AG09319 (cell line): Measurements from ENCODE around the gene SSH3.

Experiments
- DNase-seq: peaks from one replicate; pipeline ENCODE4 v3.0.0-alpha.2; 2010; ENCODE audit warnings: low read depth; ENCODE audit errors: extremely low read depth
- CTCF ChIP-seq: IDR thresholded peaks from 2 replicates; pipeline ENCODE4 v1.5.1; 2011; ENCODE audit warnings: low read depth, mild to moderate bottlenecking, inconsistent platforms, low read length, moderate library complexity

SSH3 gene

GRCh38 chr11:67284811-67285540, 18.4 kb upstream of the SSH3 start:
- DNase-seq = no peak

GRCh38 chr11:67285541-67286498, 17.5 kb upstream of the SSH3 start:
- TF ChIP-seq CTCF = no peak
- no peak for DNase-seq

More at GRCh38 chr11:67284811-67285540, 18.4 kb upstream of the SSH3 start:
- TF ChIP-seq CTCF = no peak

- no peak for TF ChIP-seq CTCF
- DNase-seq = no peak
Measured at GRCh38 chr11:67286621-67287333, 16.6 kb upstream of the SSH3 start.

- TF ChIP-seq CTCF = no peak
Measured at GRCh38 chr11:67287355-67288197, 15.8 kb upstream of the SSH3 start.

GRCh38 chr11:67288198-67288451, 15.2 kb upstream of the SSH3 start:
- no peak for TF ChIP-seq CTCF
- no peak for DNase-seq

More at GRCh38 chr11:67287355-67288197, 15.8 kb upstream of the SSH3 start:
- DNase-seq = no peak

GRCh38 chr11:67288452-67289225, 14.7 kb upstream of the SSH3 start:
- TF ChIP-seq CTCF = peak; percentile 16
- DNase-seq = no peak
